Stimulated activated CD8-positive, alpha-beta memory T cell treated with anti-CD3 and anti-CD28 coated beads, Interleukin-12 subunit alpha, Interleukin-12 subunit beta, amount 100 ng/mL, for 24 hours (primary cell): ENCODE results near the gene AHRR.

Source experiments
- DNase-seq: peaks from one replicate; pipeline ENCODE4 v3.0.0-alpha.2; 2020; ENCODE audit errors: extremely low read depth

The AHRR gene

GRCh38 chr5:320524-321229, 837 bp upstream of the AHRR start:
- DNase-seq = no peak

- no peak for DNase-seq
Measured at GRCh38 chr5:321726-322251, 275 bp downstream of the AHRR start.

GRCh38 chr5:322281-322941, 897 bp downstream of the AHRR start:
- DNase-seq = no peak

GRCh38 chr5:322942-323879, 1.7 kb downstream of the AHRR start:
- DNase-seq = no peak

- no peak for DNase-seq
Measured at GRCh38 chr5:324736-325612, 3.5 kb downstream of the AHRR start.

GRCh38 chr5:326109-326508, 4.6 kb downstream of the AHRR start:
- DNase-seq = no peak

GRCh38 chr5:329121-329735, 7.7 kb downstream of the AHRR start:
- no peak for DNase-seq

GRCh38 chr5:329768-330167, 8.3 kb downstream of the AHRR start:
- no peak for DNase-seq

- no peak for DNase-seq
Measured at GRCh38 chr5:332843-333242, 11.3 kb downstream of the AHRR start.

- no peak for DNase-seq
Measured at GRCh38 chr5:333945-334344, 12.4 kb downstream of the AHRR start.

- DNase-seq = no peak
Measured at GRCh38 chr5:334903-335739, 13.6 kb downstream of the AHRR start.

GRCh38 chr5:335740-336038, 14.2 kb downstream of the AHRR start:
- no peak for DNase-seq

GRCh38 chr5:337563-338130, 16.1 kb downstream of the AHRR start:
- no peak for DNase-seq

- DNase-seq = no peak
Measured at GRCh38 chr5:342501-343460, 21.3 kb downstream of the AHRR start.

GRCh38 chr5:343461-344401, 22.2 kb downstream of the AHRR start:
- no peak for DNase-seq

- no peak for DNase-seq
Measured at GRCh38 chr5:344668-345067, 23.2 kb downstream of the AHRR start.

- no peak for DNase-seq
Measured at GRCh38 chr5:345404-346195, 24.1 kb downstream of the AHRR start.
